CMK (cell line): ENCODE results near the gene ALOXE3.

Source experiments
- DNase-seq: peaks from one replicate; pipeline ENCODE4 v3.0.0-alpha.2; 2010; ENCODE audit warnings: low read depth

The ALOXE3 gene

DNA sequence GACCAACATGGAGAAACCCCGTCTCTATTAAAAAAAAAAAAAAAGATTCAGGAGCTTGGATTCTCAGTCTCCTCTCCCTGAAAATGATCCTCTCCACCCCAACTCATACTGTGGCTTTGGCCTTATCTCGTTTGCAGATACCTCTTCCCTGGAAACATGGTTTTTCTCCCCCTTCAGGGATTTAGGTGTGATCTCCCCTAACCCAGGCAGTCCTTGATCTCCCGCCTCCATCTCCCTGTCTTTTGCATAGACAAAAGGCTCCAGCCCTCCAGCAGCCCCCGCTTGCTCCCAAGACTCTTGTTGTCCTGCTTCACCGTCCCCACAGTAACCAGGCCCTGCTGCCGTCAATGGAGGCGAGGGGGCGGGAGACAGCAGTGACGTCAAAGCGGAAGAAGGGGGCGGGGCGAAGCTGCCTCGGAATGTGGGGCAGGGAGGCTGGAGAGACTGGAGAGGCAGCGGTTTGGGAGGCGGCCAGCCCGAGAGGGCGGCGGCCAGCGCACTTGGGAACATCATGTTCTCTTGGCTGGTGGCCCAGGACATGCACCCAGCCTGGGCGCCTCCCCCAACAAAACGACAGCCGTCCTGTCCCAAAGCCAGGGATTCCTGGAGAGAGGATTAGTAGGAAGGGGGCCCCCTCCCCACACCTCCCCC lies 35.8 kb upstream of the ALOXE3 start:
- DNase-seq, result no peak

GRCh38 chr17:8153525-8153956 lies 35.2 kb upstream of the ALOXE3 start:
- no peak for DNase-seq

- DNase-seq, result no peak
Measured at GRCh38 chr17:8153031-8153451, 34.7 kb upstream of the ALOXE3 start.

DNA sequence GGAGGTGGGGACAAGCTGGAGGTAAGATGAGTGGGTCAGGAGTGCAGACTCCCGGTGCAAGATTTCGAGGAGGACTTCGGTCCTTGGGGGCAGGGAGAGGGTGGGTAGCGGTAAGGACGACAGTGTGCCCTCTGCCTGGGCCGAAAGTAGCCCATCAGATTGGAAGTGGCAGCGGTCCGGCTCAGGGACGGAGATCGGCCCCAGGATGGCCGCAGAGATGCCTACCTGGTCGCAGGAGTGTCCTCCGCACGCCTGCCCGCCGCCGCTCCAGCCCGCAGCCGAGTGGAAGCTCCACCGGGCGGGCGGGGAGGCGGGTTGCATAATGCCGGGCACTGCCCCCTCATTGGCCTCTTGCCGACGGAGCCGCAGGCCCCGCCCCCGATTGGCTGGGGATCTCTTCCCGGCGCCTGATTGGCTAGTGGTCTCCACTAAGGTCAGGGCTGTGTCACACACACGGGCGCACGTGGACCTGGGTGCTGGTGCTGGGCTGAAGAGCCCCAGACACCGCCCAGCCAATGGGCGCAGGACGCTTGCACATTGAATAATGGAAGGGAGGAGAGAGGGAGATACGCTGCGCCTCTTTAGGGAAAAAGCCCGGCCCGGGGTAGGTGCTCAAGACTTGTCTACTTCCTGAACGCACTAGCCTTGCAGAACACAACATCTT lies 33.9 kb upstream of the ALOXE3 start, which contains the start of gene PER1:
Gene PER1, minus strand, starts transcription at position 293 of the 664 bp plus-strand sequence. CDS start 1,698 bp downstream, outside the sequence.
- DNase-seq, result peak; percentile 77

DNA sequence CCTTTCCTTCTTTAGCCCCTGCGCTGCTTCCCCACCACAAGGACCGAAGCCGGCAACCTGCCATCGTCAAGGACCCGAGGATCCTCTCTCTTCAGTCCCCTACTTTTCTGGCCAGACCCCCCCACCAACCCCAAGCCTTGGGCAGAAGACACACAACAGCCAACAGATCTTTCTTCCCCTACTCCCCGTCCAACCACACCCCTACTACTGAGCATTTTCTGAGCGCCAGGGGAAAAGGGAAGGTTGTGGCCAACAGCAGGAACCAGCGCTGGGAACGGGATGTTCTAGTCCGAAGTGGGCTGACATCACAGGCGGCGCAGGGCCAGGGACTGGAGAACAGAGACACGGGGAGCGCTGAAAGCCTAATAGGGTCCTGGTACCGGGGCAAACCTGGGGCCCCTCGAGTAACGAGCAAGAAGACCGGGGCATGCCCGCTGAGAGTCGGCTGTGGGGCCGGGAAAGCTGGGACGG lies 33.4 kb upstream of the ALOXE3 start:
- no peak for DNase-seq

DNA sequence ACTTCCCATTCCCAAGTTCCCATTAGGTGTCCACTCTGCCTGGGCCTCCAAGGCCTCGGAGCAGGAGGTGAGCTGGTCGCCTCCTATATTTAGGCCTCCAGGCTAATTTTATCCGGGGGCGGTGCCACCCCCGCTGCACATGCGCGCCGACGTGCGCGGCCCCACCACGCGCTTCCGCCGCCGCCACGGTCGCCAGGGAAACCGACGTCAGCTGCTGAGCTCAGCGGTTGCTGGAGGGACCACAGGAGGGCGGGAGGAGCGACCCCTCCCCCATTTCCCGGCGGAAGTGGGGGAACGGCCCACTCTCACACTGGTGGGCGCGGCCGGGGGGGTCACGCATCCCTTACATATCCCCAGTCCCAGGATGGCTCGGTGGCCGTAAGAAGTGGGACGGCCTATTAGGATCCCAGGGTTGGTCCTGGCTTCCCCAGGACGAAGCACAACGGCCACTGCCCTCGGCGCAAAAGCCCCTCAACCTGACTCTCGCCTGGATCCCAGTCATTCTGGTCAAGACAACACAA lies 32.9 kb upstream of the ALOXE3 start:
- DNase-seq, result no peak

GRCh38 chr17:8150194-8151119 lies 32.1 kb upstream of the ALOXE3 start:
- no peak for DNase-seq

- no peak for DNase-seq
Measured at GRCh38 chr17:8149419-8150193, 31.3 kb upstream of the ALOXE3 start.

- DNase-seq, result no peak
Measured at GRCh38 chr17:8148560-8148959, 30.2 kb upstream of the ALOXE3 start.

- DNase-seq, result no peak
Measured at GRCh38 chr17:8147805-8148404, 29.6 kb upstream of the ALOXE3 start.

- no peak for DNase-seq
Measured at GRCh38 chr17:8147141-8147804, 29.0 kb upstream of the ALOXE3 start.

DNA sequence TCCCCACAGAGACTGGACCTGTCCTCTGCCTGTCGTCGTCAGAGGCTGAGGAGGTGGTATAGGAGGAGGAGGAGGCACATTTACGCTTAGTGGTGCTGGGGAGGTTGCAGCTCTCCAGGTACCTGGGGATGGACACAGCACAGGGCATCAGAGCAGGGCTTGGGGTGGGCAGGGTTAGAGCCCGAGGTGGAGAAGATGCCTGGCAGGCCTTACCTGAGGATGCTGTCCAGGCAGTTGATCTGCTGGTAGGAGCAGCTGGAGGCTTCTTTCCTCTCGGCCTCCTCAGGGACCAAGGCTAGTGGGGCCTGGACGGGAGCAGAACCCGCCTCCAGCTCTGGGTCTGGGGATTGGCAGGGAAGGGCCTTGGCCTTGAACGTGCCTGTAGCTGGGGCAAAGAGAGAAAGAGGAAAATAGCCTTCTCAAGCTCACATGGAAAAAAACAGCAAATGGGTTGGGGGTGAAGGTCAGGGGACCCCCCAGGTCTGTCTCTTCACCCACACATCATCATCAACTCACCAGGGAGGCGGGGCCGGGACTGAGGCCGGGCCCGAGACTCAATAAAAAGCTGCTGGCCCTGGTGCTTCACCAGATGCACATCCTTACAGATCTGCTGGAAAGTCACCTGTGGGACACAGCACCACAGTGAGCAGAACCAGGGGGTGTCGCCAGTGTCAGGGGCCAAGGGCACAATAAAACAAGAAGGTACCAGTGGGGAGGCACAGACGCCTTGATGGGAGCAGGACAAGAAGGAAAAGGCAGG lies 28.2 kb upstream of the ALOXE3 start:
- no peak for DNase-seq

DNA sequence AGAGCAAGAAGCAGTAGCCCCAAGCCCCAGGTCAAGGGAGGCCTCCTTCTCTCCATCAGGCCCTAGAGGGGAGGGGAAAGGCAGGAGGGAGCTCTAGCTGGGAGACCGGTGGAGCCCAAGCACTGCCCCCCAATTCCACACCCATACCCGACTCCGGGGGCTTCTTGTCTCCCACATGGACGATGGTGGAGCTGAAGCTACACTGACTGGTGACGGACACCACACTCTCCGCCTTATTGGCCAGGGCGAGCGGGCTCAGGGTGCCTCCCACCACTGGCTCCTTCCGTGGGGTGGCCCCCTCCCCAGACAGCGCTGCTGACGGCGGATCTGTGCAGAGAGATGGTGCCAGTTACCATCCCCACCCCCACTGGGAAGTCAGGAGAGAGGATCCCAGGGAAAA lies 27.5 kb upstream of the ALOXE3 start:
- DNase-seq, result no peak

DNA sequence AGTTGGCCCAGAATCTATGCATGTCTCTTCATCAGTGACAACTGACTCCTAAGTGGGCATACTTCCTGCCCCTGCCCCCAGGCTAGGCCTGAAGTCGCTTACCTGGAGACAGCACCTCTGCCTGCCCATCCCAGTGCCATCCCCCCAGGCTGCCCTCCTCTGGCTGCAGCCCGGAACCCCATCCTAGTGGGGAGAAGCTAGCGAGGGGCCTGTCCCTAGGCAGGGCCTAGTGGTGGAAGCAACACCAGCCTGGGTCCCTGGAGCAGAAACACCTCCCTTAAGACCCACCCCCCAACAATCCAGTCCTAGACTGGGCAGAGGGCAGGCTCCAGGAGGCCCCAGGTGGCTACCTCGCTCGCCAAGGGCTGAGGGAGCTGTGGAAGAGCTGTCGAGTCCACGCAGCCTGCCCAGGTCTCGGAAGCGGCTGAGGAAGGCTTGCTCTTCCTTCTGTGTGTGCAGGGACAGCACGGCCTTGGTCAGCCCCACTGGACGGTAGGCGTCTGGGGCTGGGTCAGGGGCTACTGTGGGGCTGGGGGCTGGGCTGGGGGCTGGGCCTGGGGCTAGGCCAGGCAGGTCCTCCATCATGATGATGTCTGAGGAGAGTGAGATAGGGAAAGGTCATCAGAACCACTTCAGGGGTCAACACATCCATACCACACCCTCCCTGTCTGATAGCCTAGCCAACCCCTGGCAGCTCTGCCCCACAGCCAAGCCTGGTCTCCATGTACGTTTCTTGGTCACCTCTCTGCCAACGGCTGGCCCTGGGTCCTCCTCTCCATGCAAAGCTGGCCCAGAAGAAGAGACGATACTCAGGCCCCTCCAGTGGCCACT lies 26.3 kb upstream of the ALOXE3 start:
- no peak for DNase-seq

DNA sequence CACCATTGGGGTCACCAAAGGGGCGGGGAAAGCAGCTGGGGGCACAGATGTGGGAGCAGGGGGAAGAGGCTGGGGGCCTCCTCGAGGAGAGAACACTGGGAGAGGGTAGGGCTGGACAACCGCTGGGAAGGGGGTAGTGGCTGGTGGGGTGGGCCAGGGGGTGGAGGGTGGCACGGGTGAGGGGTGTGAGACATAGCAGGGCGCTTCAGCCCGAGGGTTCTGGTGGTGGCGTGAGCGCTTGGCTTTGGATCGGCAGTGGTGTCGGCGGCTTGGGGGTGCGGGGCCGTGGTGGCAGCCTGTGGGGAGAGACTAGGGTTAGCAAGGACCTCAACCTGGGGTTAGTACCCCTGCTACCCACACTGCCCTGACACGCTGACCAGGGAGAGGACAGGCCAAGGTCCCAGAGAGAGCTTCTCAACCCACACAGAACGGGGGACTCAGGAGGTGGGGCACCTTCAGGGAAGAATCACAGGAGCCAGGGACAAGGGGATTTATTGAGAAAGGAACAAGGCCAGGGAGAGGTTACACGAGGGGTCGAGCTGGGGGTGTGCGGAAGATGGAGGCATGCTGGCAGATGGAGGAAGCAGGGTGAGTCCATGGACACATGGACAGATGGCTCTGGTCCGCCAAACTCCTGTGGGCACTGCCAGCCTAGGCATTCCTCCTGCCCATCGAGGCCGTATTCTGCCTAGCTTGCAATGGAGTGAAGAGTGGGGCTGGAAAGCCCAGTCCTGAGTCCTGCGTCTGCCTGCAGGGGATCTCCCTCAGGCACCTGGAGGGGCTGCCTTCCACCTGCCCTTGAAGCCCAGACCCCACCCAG lies 25.5 kb upstream of the ALOXE3 start:
- no peak for DNase-seq

DNA sequence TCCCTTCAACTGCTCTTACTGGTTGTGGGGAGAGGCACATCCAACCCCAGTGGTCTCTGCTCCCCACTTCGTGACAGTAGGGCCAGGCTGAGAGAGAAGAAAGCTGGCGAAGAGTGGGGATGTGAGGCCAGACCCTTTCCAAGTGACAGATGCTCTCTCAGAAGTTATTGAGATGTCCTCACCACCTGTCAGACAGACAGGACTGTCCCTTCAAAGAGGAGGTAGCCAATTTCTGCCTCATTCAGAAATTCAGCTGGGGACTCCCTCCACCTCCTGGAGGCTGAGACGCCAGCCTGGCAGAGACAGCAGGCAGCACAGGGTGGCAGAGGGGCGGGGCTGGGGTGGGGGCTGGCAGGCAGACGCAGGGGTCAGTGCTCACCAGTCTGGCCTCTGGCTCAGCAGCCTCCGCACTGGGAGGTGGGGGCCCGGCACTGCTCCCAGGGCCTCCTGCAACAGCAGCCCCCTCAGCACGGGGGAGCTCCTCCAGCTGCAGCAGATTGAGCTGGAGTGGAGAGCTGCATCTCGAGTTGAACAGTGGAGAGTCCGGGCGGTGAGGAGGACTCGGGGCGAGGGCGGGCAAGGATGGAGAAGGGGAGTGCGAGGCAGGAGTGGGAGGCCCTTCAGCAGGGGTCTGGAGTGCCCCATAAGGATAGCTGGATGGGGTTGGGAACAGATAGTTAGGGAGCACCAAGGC lies 24.7 kb upstream of the ALOXE3 start:
- no peak for DNase-seq

- DNase-seq, result no peak
Measured at GRCh38 chr17:8142158-8142886, 24.0 kb upstream of the ALOXE3 start.
